ENCODE measurements around the gene GNB1L. TPM values are rescaled to one million over a fixed set of nuclear protein-coding genes. Genes with fewer than 3 reads are reported as not detected.

Gene GNB1L
- polyA plus RNA-seq, 1 donor from 2014 or later: 16.5 TPM

DNA sequence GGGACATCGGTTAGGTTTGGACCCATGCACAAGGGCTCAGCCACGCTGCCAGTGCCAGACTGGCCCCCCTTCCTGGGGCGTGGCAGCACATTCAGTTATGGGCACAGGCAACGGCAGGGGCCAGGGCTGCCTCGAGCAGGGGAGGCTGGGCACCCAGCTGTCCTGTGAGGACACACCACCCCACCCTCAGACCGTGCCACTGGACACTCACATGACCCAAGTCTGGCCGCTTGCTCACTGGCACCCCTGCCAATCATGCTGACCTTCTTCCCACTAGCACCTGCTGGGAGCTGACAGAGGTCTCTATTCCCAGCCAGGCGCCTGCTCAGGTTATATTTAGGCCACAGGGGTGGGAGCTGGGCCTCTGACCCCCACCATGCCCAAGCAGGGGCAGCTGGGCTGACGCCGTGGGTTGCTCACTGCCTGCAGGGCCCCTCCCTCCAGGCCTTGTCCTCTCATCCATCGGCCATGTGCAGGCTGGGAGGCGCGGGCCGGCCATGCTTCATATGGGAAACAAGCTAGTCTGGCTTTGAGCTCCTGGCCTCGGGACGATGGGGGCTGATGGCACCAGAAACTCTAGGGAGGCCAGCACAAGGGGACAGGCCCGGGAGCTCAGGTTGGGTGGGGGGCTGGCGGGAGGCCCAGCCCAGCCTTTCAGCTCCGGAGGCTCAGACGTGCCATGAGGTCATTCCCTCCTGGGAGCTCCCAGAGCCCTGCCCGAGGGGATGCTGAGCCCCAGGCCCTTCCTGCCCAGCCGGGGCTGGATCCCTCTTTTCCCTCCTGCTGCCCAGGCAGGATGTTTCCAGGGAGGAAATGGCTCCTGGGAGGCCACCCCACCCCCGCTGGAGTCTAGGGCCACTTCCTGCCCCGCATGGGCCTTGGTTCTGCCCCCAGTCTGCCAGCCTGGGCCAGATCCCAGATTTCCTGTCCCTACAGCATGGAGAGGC is 109.2 kb downstream of the GNB1L start:
- no peak overlapping the region for H3K27ac ChIP-seq (ENCODE audit: low read length)
- no peaks in the 10 kb centered on the region for H3K27me3 ChIP-seq (ENCODE audit: insufficient read depth, low read depth, low read length)
- H2AFZ ChIP-seq (ENCODE audit: low read depth, low read length): no peak overlapping the region
- H3K4me2 ChIP-seq (ENCODE audit: low read length): no peak overlapping the region
- no peaks in the 10 kb centered on the region for H3K36me3 ChIP-seq (ENCODE audit: insufficient read depth, low read length)
- TF ChIP-seq SMC3 (conservative IDR thresholded peaks at IDR 0.05; ENCODE audit: poor library complexity): no peak
- TF ChIP-seq EZH2 (IDR thresholded peaks at IDR 0.05; ENCODE audit: borderline replicate concordance, insufficient read depth, low read length, poor library complexity, severe bottlenecking): no peak
- TF ChIP-seq, protein P1, sequence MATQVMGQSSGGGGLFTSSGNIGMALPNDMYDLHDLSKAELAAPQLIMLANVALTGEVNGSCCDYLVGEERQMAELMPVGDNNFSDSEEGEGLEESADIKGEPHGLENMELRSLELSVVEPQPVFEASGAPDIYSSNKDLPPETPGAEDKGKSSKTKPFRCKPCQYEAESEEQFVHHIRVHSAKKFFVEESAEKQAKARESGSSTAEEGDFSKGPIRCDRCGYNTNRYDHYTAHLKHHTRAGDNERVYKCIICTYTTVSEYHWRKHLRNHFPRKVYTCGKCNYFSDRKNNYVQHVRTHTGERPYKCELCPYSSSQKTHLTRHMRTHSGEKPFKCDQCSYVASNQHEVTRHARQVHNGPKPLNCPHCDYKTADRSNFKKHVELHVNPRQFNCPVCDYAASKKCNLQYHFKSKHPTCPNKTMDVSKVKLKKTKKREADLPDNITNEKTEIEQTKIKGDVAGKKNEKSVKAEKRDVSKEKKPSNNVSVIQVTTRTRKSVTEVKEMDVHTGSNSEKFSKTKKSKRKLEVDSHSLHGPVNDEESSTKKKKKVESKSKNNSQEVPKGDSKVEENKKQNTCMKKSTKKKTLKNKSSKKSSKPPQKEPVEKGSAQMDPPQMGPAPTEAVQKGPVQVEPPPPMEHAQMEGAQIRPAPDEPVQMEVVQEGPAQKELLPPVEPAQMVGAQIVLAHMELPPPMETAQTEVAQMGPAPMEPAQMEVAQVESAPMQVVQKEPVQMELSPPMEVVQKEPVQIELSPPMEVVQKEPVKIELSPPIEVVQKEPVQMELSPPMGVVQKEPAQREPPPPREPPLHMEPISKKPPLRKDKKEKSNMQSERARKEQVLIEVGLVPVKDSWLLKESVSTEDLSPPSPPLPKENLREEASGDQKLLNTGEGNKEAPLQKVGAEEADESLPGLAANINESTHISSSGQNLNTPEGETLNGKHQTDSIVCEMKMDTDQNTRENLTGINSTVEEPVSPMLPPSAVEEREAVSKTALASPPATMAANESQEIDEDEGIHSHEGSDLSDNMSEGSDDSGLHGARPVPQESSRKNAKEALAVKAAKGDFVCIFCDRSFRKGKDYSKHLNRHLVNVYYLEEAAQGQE (IDR thresholded peaks at IDR 0.05; ENCODE audit: borderline replicate concordance): no peak
- TF ChIP-seq MXI1 (conservative IDR thresholded peaks at IDR 0.05; ENCODE audit: poor library complexity, severe bottlenecking): no peak
- no peak for TF ChIP-seq POLR2AphosphoS5 (IDR thresholded peaks at IDR 0.05)
- no peak for TF ChIP-seq RAD21 (conservative IDR thresholded peaks at IDR 0.05)
- TF ChIP-seq EP300 (conservative IDR thresholded peaks at IDR 0.05; ENCODE audit: poor library complexity, severe bottlenecking): no peak
- TF ChIP-seq, protein P2, sequence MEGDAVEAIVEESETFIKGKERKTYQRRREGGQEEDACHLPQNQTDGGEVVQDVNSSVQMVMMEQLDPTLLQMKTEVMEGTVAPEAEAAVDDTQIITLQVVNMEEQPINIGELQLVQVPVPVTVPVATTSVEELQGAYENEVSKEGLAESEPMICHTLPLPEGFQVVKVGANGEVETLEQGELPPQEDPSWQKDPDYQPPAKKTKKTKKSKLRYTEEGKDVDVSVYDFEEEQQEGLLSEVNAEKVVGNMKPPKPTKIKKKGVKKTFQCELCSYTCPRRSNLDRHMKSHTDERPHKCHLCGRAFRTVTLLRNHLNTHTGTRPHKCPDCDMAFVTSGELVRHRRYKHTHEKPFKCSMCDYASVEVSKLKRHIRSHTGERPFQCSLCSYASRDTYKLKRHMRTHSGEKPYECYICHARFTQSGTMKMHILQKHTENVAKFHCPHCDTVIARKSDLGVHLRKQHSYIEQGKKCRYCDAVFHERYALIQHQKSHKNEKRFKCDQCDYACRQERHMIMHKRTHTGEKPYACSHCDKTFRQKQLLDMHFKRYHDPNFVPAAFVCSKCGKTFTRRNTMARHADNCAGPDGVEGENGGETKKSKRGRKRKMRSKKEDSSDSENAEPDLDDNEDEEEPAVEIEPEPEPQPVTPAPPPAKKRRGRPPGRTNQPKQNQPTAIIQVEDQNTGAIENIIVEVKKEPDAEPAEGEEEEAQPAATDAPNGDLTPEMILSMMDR (IDR thresholded peaks at IDR 0.05; ENCODE audit: poor library complexity, severe bottlenecking): no peak
- no peak for TF ChIP-seq TAF1 (IDR thresholded peaks at IDR 0.05; ENCODE audit: low read depth)
- H3F3A ChIP-seq (ENCODE audit: insufficient read depth, low read length, poor library complexity, severe bottlenecking): no peaks in the 10 kb centered on the region
- no peaks in the 10 kb centered on the region for H3K9me2 ChIP-seq (ENCODE audit: insufficient read depth, low read length)
- no peaks in the 10 kb centered on the region for H3K79me2 ChIP-seq (replicated peaks; ENCODE audit: insufficient read depth, low read length)
- no peak overlapping the region for H3K4me3 ChIP-seq (ENCODE audit: low read length)
- H4K20me1 ChIP-seq (ENCODE audit: insufficient read depth): no peaks in the 10 kb centered on the region
- H3K9me3 ChIP-seq (ENCODE audit: low read length): no peaks in the 10 kb centered on the region
- no peak overlapping the region for H3K9ac ChIP-seq (ENCODE audit: low read length)

DNA sequence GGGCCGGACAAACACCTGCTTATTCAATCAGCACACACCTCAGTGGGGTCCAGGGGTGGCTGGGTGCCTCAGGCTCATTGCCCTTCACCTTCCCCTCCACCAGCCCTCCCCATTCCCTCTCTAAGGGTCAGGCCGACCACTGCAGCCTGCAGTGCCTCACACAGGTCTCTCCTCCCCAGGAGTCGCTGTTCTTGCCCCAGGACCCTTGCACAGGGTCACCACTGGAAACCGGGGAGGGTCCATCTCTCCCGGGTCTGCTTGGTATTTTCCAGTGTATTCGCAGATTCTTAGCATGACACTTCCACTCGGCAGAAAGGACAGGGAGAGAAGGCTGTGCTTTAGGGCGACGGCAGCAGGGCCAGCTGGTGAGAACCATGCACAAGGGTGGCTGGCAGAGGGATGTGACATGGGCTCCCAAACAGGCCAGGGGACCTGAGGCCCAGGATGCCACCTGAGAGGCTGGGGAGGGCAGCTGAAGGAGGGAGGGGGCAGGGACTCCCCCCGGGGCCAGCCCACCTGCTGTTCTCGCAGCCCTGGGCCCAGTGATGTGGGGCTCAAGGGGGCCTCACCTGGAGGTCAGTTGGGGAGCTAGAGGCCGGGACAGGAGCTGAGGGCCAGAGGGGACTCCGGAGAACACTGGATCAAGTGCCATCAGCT is 110.2 kb downstream of the GNB1L start:
- H2AFZ ChIP-seq (ENCODE audit: low read depth, low read length): no peak overlapping the region
- no peak overlapping the region for H3K27ac ChIP-seq (ENCODE audit: low read length)
- TF ChIP-seq, protein P2 (IDR thresholded peaks at IDR 0.05; ENCODE audit: poor library complexity, severe bottlenecking): no peak
- TF ChIP-seq EZH2 (IDR thresholded peaks at IDR 0.05; ENCODE audit: borderline replicate concordance, insufficient read depth, low read length, poor library complexity, severe bottlenecking) (no peak), EP300 (conservative IDR thresholded peaks at IDR 0.05; ENCODE audit: poor library complexity, severe bottlenecking) (no peak), SMC3 (conservative IDR thresholded peaks at IDR 0.05; ENCODE audit: poor library complexity) (no peak), TAF1 (IDR thresholded peaks at IDR 0.05; ENCODE audit: low read depth) (no peak), POLR2AphosphoS5 (IDR thresholded peaks at IDR 0.05) (no peak), RAD21 (conservative IDR thresholded peaks at IDR 0.05) (no peak), MXI1 (conservative IDR thresholded peaks at IDR 0.05; ENCODE audit: poor library complexity, severe bottlenecking) (no peak)
- TF ChIP-seq, protein P1 (IDR thresholded peaks at IDR 0.05; ENCODE audit: borderline replicate concordance): no peak
- no peaks in the 10 kb centered on the region for H4K20me1 ChIP-seq (ENCODE audit: insufficient read depth)
- no peaks in the 10 kb centered on the region for H3F3A ChIP-seq (ENCODE audit: insufficient read depth, low read length, poor library complexity, severe bottlenecking)
- H3K9me3 ChIP-seq (ENCODE audit: low read length): no peaks in the 10 kb centered on the region
- H3K36me3 ChIP-seq (ENCODE audit: insufficient read depth, low read length): no peaks in the 10 kb centered on the region
- H3K9ac ChIP-seq (ENCODE audit: low read length): no peak overlapping the region
- no peaks in the 10 kb centered on the region for H3K27me3 ChIP-seq (ENCODE audit: insufficient read depth, low read depth, low read length)
- H3K4me3 ChIP-seq (ENCODE audit: low read length): no peak overlapping the region
- no peak overlapping the region for H3K4me2 ChIP-seq (ENCODE audit: low read length)
- no peaks in the 10 kb centered on the region for H3K9me2 ChIP-seq (ENCODE audit: insufficient read depth, low read length)
- H3K79me2 ChIP-seq (replicated peaks; ENCODE audit: insufficient read depth, low read length): no peaks in the 10 kb centered on the region
